Tibial artery (tissue), 4 donors: ENCODE results near the gene LNP1.

Experiments used
- DNase-seq, 2 donors: peaks; one replicate each; pipeline ENCODE4 v3.0.0-alpha.2; 2019
- H3K27ac ChIP-seq, 2 donors: fragments of 200-600 bp; sonication (generic) in 1 of 2; 1 replicate in 1 of 2; 2 replicates in 1 of 2; pipeline ENCODE4 v1.5.1; 2018 to 2019; ENCODE audit warnings: mild to moderate bottlenecking in 1 of 2
- H3K27me3 ChIP-seq, 2 donors: fragments of 200-600 bp; sonication (generic) in 1 of 2; one replicate each; pipeline versions ENCODE4 v1.5.1 to v1.6.0; 2016 to 2019
- H3K36me3 ChIP-seq, 3 donors: fragments of 200-600 bp; sonication (generic) in 2 of 3; one replicate each; pipeline ENCODE4 v1.5.1; 2016 to 2019; ENCODE audit warnings: mild to moderate bottlenecking in 2 of 3
- H3K4me1 ChIP-seq, 4 donors: fragments of 200-600 bp; sonication (generic) in 2 of 4; 1 replicate in 3 of 4; 2 replicates in 1 of 4; pipeline ENCODE4 v1.5.1; 2016 to 2019
- H3K4me3 ChIP-seq, 2 donors: fragments of 200-600 bp; sonication (generic) in 1 of 2; 1 replicate in 1 of 2; 2 replicates in 1 of 2; pipeline ENCODE4 v1.5.1; 2018 to 2019; ENCODE audit warnings: mild to moderate bottlenecking in 2 of 2
- H3K9me3 ChIP-seq, 3 donors: fragments of 200-600 bp; sonication (generic) in 1 of 3; one replicate each; pipeline ENCODE4 v1.5.1; 2016 to 2019
- intact Hi-C: fragments of 100-400 bp; cut with DNase I; formaldehyde crosslinking; loops from one replicate; pipeline ENCODE4 v1.15.0; 2023; ENCODE audit warnings: low total_unique reads
- TF ChIP-seq, protein P1 (sequence below), 2 experiments: fragments of 200-600 bp in 1 of 2; fragments of 450-650 bp in 1 of 2; IDR thresholded peaks; one replicate each; pipeline ENCODE4 v1.5.1; 2017 to 2019; ENCODE audit warnings: antibody characterized with exemption in 2 of 2, mild to moderate bottlenecking in 1 of 2, moderate library complexity in 1 of 2

The LNP1 gene

DNA sequence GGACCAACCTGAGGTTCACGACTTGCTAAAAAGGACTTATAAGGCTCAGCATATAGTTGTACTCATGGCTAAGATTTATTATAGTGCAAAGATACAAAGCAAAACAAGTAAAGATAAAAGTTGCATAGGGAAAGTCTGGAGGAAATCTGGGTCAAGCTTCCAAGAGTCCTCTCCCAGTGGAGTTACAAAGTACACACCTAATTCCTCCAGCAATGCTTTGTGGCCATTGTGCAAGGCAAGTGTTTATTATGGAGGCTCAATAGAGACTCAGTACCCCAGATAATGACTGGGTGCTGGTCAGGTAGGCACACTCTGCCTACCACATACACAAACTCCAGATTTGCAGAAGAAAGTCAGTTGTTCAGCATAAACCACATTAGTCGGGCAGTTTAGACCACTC, 22.9 kb downstream of the LNP1 start:
- Histone ChIP-seq H3K4me1 (peaks cover 0 to 6% (median 0%) of the 10 kb centered on the region in 4 donors), H3K27ac (no peak overlapping the region), H3K36me3 (peaks cover 0 to 2% (median 0%) of the 10 kb centered on the region in 3 donors), H3K4me3 (no peak overlapping the region), H3K9me3 (no peaks in the 10 kb centered on the region), H3K27me3 (no peaks in the 10 kb centered on the region)
- DNase-seq, result no peak
- intact Hi-C loops, result no loop called here
- TF ChIP-seq, protein P1, sequence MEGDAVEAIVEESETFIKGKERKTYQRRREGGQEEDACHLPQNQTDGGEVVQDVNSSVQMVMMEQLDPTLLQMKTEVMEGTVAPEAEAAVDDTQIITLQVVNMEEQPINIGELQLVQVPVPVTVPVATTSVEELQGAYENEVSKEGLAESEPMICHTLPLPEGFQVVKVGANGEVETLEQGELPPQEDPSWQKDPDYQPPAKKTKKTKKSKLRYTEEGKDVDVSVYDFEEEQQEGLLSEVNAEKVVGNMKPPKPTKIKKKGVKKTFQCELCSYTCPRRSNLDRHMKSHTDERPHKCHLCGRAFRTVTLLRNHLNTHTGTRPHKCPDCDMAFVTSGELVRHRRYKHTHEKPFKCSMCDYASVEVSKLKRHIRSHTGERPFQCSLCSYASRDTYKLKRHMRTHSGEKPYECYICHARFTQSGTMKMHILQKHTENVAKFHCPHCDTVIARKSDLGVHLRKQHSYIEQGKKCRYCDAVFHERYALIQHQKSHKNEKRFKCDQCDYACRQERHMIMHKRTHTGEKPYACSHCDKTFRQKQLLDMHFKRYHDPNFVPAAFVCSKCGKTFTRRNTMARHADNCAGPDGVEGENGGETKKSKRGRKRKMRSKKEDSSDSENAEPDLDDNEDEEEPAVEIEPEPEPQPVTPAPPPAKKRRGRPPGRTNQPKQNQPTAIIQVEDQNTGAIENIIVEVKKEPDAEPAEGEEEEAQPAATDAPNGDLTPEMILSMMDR (IDR thresholded peaks at IDR 0.05), result no peak

DNA sequence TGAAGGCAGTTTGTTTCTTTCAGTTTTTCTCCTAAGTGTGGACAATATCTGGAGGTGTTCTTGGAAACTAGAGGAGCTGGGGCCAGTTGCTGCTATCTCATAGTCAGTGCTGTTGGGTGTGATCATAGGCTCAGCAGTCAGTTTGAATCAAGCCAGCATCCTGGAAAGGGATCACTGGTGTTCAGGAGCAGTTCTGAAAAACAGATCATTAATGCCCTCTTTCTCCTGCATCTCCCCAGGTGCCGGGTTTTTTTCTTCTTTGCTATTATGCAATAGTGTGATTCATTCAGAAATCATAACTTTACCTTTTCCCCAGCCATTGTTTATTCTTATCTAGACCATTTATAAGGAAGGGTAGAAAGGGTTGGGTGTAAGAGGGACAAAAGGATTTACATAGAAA, 24.0 kb downstream of the LNP1 start:
- H3K27me3 ChIP-seq, result no peaks in the 10 kb centered on the region
- intact Hi-C loops, result no loop called here
- TF ChIP-seq, protein P1 (IDR thresholded peaks at IDR 0.05), result no peak
- H3K4me3 ChIP-seq, result no peak overlapping the region
- DNase-seq, result no peak
- peaks cover 0 to 6% (median 0%) of the 10 kb centered on the region in 4 donors for H3K4me1 ChIP-seq
- no peaks in the 10 kb centered on the region for H3K9me3 ChIP-seq
- no peaks in the 10 kb centered on the region for H3K36me3 ChIP-seq
- H3K27ac ChIP-seq, result no peak overlapping the region

DNA sequence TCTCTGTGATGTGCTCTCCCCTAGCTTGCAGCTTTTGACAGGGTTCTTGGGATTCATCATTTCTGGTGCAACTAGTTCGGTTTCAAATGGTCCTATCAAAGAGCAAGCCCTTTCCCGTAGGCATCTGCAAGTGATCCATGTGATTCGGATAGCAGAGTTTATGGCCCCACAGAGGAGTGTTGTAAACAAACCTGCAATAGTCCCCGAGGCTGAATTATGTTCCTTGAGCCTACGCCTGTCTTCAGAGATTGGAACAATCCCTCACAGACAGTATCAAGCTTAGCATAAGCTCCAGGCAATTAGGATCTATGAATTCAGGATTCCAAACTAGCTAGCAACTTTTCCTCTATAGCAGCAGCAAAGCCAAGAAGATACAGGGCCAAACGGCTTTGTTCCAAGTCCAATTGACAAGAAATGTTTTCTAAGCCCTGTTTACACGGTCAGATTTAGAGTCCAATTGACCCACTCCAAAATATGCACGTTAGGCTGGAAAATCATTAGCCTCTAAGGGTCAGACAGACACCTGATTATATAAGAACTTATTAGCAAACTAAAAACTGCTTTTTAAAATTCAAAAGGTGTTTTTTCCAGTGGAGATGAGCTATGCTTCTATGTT, 24.8 kb downstream of the LNP1 start:
- intact Hi-C loops, result no loop called here
- H3K4me1 ChIP-seq, result peaks cover 0 to 6% (median 0%) of the 10 kb centered on the region in 4 donors

DNA sequence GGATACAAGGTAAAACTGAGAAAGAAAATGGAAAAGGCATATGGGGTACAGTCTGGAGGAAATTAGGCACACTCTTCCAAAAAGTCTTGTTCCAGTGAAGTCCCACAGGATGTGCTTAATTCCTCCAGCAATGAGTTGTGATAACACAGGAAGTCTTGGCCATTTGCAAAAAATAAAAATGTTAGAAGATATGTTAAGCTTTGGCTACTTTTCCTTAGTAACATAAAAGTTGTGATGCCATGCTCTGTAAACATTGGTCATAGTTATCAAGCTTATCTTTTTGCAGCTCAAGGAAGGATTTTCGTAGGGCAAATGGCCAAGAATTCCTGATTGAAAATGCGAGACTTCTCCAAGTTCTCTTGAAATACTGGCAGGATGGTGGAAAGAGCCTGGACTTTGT, 26.4 kb downstream of the LNP1 start:
- no peak for DNase-seq
- intact Hi-C loops, result no loop called here
- H3K9me3 ChIP-seq, result no peaks in the 10 kb centered on the region
- no peak overlapping the region for H3K27ac ChIP-seq
- peaks cover 0 to 6% (median 0%) of the 10 kb centered on the region in 4 donors for H3K4me1 ChIP-seq
- TF ChIP-seq, protein P1 (IDR thresholded peaks at IDR 0.05), result no peak
- H3K27me3 ChIP-seq, result no peaks in the 10 kb centered on the region
- no peak overlapping the region for H3K4me3 ChIP-seq
- no peaks in the 10 kb centered on the region for H3K36me3 ChIP-seq

More for the DNA sequence above, 24.8 kb downstream of the LNP1 start:
- no peak for DNase-seq
- Histone ChIP-seq H3K9me3 (no peaks in the 10 kb centered on the region), H3K27me3 (no peaks in the 10 kb centered on the region), H3K4me3 (no peak overlapping the region), H3K27ac (no peak overlapping the region), H3K36me3 (no peaks in the 10 kb centered on the region)
- TF ChIP-seq, protein P1 (IDR thresholded peaks at IDR 0.05), result no peak

DNA sequence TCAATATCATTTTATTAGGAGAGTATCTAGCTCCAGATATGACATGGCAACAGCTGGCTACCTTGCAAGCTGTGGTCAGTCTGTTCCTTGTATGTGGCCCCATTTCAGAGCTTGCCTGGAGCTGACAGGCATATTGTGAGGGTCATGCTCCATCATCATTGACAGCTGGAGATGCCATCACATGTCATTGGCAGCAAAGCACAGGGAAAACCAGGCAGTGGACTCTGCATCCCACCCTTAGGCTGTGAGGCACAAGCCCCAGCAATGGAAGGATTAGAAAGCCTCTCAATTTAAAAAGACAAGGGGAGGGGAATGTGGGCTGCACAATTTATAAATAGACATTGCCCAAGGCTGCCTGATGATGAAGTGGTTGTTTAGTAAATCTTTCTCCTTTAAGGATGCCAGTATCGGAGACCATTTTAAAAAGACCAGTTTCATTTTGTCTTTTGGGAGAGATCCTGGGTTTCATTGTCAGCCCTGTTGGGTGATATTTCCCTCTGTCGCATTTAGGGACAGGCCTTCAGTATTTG, 27.9 kb downstream of the LNP1 start:
- Histone ChIP-seq H3K4me3 (peak overlapping the region; percentile 31 to 38), H3K27me3 (no peaks in the 10 kb centered on the region), H3K4me1 (peaks cover 0 to 6% (median 0%) of the 10 kb centered on the region in 4 donors), H3K9me3 (peaks cover 0 to 4% (median 0%) of the 10 kb centered on the region in 3 donors), H3K27ac (peak overlapping the region; percentile 31 to 45), H3K36me3 (no peaks in the 10 kb centered on the region)
- intact Hi-C loops, result no loop called here
- no peak for DNase-seq
- TF ChIP-seq, protein P1 (IDR thresholded peaks at IDR 0.05), result no peak
